ENCODE measurements around the gene BRAF. TPM values are rescaled to one million over a fixed set of nuclear protein-coding genes. Genes with fewer than 3 reads are reported as not detected.
"Not testable (repeated sequence)": the region's sequence is repeated elsewhere in the genome, so short reads cannot be mapped to it uniquely, and the experiment has no call there.

Gene BRAF
- total RNA-seq, 1 donor from 2014 or later, result 48.0 TPM

DNA sequence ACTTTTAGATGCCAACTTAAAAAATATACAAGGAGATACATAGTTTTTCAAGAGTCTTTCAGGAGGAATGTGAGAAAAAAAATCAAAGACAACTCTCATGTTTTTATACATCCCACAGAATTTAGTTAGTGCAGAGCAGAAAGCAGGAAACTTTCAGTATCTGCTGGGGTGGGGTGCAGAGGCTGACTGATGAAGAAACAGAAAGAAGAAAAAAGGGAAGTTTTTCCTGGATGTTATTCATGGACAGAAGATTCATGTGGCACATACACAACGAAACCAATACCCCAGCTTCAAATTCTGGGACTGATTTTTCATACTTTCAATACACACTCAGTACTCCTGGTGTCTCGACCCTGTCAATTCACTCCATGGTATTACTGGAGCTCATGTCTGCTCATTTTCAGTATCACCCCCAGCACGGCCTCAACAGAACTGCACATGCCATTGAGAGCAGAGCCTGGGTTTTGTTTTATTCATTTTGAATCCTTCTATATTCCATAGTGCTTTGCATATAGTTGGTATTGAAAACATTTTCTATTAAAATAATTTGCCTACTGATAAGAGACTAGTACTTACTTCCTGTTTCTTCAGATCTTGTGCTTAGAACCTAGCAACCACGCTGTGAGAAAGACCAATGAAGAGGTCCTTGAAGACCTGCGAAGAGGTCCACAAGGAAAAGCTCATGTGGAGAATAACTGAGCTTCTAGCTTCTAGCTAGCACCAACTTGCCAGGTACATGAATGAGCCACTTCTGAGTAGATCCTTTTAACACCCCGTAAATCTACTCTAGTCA lies 179.3 kb downstream of the BRAF start:
- no peak overlapping the region for H3K9ac ChIP-seq
- Mint-ChIP-seq H3K4me1 (no peaks in the 10 kb centered on the region), H3K4me3 (no peak overlapping the region), H3K9me3 (no peaks in the 10 kb centered on the region), H3K36me3 (peaks cover 17% of the 10 kb centered on the region), H3K27me3 (ENCODE audit: insufficient read depth, low read depth) (peaks cover 2% of the 10 kb centered on the region), H3K27ac (no peak overlapping the region)
- H2AFZ ChIP-seq (replicated peaks), result no peak overlapping the region
- H3K4me1 ChIP-seq, result no peaks in the 10 kb centered on the region
- H3K9me3 ChIP-seq (ENCODE audit: low read depth), result no peaks in the 10 kb centered on the region
- no peak overlapping the region for H3K4me3 ChIP-seq
- no peaks in the 10 kb centered on the region for H3K36me3 ChIP-seq
- no peak for DNase-seq (ENCODE audit: low spot score)
- H3K27me3 ChIP-seq, result no peaks in the 10 kb centered on the region
- no peaks in the 10 kb centered on the region for H4K20me1 ChIP-seq (ENCODE audit: low read depth)
- H3K4me2 ChIP-seq, result no peak overlapping the region
- H3K79me2 ChIP-seq (ENCODE audit: low read depth), result no peaks in the 10 kb centered on the region
- no peaks in the 10 kb centered on the region for H3F3A ChIP-seq (ENCODE audit: low read depth)
- H3K27ac ChIP-seq, result no peak overlapping the region
- TF ChIP-seq EZH2 (IDR thresholded peaks at IDR 0.05), result no peak

DNA sequence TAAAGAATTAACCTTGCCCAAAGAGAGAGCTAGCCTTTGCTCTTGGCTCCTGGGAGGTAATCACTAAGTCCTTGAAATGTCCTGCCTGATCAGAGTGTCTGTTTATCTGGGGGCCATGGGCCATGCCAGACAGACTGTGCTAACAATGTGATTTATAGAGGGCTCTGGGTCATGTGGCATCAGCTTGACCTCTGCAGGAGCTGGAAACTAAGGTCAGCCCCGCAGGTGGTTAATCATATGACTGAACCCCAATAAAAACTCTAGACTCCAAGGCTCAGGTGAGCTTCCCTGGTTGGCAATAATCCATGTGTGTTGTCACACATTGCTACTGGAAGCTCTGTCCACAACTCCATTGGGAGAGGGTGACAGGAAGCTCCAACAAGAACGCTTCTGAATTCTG lies 180.7 kb downstream of the BRAF start:
- Histone ChIP-seq H3K4me3 (no peak overlapping the region), H3K36me3 (no peaks in the 10 kb centered on the region), H3K4me1 (no peaks in the 10 kb centered on the region), H2AFZ (replicated peaks) (no peak overlapping the region), H4K20me1 (ENCODE audit: low read depth) (no peaks in the 10 kb centered on the region), H3K79me2 (ENCODE audit: low read depth) (no peaks in the 10 kb centered on the region), H3K9me3 (ENCODE audit: low read depth) (no peaks in the 10 kb centered on the region), H3K27ac (no peak overlapping the region), H3F3A (ENCODE audit: low read depth) (no peaks in the 10 kb centered on the region), H3K4me2 (no peak overlapping the region), H3K27me3 (no peaks in the 10 kb centered on the region), H3K9ac (no peak overlapping the region)
- Mint-ChIP-seq H3K36me3 (peaks cover 13% of the 10 kb centered on the region), H3K4me1 (no peaks in the 10 kb centered on the region), H3K27ac (no peak overlapping the region), H3K27me3 (ENCODE audit: insufficient read depth, low read depth) (peaks cover 2% of the 10 kb centered on the region), H3K9me3 (no peaks in the 10 kb centered on the region), H3K4me3 (no peak overlapping the region)
- no peak for DNase-seq (ENCODE audit: low spot score)
- no peak for TF ChIP-seq EZH2phosphoT487 (IDR thresholded peaks at IDR 0.05)
- no peak for TF ChIP-seq EZH2 (IDR thresholded peaks at IDR 0.05)
- TF ChIP-seq, protein P1, sequence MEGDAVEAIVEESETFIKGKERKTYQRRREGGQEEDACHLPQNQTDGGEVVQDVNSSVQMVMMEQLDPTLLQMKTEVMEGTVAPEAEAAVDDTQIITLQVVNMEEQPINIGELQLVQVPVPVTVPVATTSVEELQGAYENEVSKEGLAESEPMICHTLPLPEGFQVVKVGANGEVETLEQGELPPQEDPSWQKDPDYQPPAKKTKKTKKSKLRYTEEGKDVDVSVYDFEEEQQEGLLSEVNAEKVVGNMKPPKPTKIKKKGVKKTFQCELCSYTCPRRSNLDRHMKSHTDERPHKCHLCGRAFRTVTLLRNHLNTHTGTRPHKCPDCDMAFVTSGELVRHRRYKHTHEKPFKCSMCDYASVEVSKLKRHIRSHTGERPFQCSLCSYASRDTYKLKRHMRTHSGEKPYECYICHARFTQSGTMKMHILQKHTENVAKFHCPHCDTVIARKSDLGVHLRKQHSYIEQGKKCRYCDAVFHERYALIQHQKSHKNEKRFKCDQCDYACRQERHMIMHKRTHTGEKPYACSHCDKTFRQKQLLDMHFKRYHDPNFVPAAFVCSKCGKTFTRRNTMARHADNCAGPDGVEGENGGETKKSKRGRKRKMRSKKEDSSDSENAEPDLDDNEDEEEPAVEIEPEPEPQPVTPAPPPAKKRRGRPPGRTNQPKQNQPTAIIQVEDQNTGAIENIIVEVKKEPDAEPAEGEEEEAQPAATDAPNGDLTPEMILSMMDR (IDR thresholded peaks at IDR 0.05), result no peak

DNA sequence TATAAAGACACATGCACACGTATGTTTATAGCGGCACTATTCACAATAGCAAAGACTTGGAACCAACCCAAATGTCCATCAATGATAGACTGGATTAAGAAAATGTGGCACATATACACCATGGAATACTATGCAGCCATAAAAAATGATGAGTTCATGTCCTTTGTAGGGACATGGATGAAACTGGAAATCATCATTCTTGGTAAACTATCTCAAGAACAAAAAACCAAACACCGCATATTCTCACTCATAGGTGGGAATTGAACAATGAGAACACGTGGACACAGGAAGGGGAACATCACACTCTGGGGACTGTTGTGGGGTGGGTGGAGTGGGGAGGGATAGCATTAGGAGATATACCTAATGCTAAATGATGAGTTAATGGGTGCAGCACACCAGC lies 181.5 kb downstream of the BRAF start:
- H3K4me3 Mint-ChIP-seq; H3K4me2 ChIP-seq; H3K27ac ChIP-seq; H3F3A ChIP-seq (ENCODE audit: low read depth); H3K27me3 Mint-ChIP-seq (ENCODE audit: insufficient read depth, low read depth); H3K79me2 ChIP-seq (ENCODE audit: low read depth); H3K4me1 ChIP-seq; H3K9ac ChIP-seq; H3K4me1 Mint-ChIP-seq; H3K27ac Mint-ChIP-seq; H3K4me3 ChIP-seq; H3K27me3 ChIP-seq; H3K9me3 ChIP-seq (ENCODE audit: low read depth); H3K9me3 Mint-ChIP-seq; H4K20me1 ChIP-seq (ENCODE audit: low read depth); H2AFZ ChIP-seq (replicated peaks); H3K36me3 ChIP-seq; DNase-seq (ENCODE audit: low spot score): not testable (repeated sequence)
- peaks cover 13% of the 10 kb centered on the region for H3K36me3 Mint-ChIP-seq

DNA sequence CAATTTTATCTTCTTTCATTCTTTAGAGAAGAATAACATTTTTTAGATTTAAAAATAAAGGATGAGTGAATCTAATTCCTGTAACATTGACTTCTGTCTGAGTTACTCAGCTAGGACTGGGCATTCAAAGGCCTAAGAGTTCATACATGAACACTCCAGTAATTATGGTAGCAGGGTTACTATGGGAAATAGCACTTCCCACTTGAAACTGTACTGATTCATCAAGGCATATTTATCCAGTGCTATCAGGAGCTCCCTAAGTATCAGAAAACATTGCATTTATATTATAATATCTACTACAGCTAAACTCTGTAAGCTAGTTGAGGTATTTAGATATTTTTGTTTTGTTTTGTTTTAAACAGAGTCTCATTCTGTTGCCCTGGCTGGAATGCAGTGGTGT lies 186.4 kb downstream of the BRAF start:
- no peaks in the 10 kb centered on the region for H4K20me1 ChIP-seq (ENCODE audit: low read depth)
- H3K4me2 ChIP-seq, result no peak overlapping the region
- no peaks in the 10 kb centered on the region for H3F3A ChIP-seq (ENCODE audit: low read depth)
- no peak overlapping the region for H3K27ac ChIP-seq
- TF ChIP-seq EZH2phosphoT487 (IDR thresholded peaks at IDR 0.05) (no peak), EZH2 (IDR thresholded peaks at IDR 0.05) (no peak)
- TF ChIP-seq, protein P1 (IDR thresholded peaks at IDR 0.05), result no peak
- no peaks in the 10 kb centered on the region for H3K79me2 ChIP-seq (ENCODE audit: low read depth)
- Mint-ChIP-seq H3K27ac (no peak overlapping the region), H3K4me1 (no peaks in the 10 kb centered on the region), H3K36me3 (peaks cover 12% of the 10 kb centered on the region), H3K4me3 (no peak overlapping the region), H3K27me3 (ENCODE audit: insufficient read depth, low read depth) (no peaks in the 10 kb centered on the region), H3K9me3 (no peaks in the 10 kb centered on the region)
- H3K27me3 ChIP-seq, result no peaks in the 10 kb centered on the region
- no peak for DNase-seq (ENCODE audit: low spot score)
- no peak overlapping the region for H2AFZ ChIP-seq (replicated peaks)
- H3K36me3 ChIP-seq, result no peaks in the 10 kb centered on the region
- no peaks in the 10 kb centered on the region for H3K4me1 ChIP-seq
- no peak overlapping the region for H3K9ac ChIP-seq
- H3K9me3 ChIP-seq (ENCODE audit: low read depth), result no peaks in the 10 kb centered on the region
- no peak overlapping the region for H3K4me3 ChIP-seq
